GM12874 (cell line): ENCODE measurements around the gene STOX2.

Experiments used
- TF ChIP-seq, protein P1 (sequence below): IDR thresholded peaks from 2 replicates; pipeline ENCODE4 v1.5.1; 2011; ENCODE audit warnings: low read depth, mild to moderate bottlenecking, control low read depth, low read length, moderate library complexity; ENCODE audit not compliant: insufficient read depth

STOX2 gene, protein sequence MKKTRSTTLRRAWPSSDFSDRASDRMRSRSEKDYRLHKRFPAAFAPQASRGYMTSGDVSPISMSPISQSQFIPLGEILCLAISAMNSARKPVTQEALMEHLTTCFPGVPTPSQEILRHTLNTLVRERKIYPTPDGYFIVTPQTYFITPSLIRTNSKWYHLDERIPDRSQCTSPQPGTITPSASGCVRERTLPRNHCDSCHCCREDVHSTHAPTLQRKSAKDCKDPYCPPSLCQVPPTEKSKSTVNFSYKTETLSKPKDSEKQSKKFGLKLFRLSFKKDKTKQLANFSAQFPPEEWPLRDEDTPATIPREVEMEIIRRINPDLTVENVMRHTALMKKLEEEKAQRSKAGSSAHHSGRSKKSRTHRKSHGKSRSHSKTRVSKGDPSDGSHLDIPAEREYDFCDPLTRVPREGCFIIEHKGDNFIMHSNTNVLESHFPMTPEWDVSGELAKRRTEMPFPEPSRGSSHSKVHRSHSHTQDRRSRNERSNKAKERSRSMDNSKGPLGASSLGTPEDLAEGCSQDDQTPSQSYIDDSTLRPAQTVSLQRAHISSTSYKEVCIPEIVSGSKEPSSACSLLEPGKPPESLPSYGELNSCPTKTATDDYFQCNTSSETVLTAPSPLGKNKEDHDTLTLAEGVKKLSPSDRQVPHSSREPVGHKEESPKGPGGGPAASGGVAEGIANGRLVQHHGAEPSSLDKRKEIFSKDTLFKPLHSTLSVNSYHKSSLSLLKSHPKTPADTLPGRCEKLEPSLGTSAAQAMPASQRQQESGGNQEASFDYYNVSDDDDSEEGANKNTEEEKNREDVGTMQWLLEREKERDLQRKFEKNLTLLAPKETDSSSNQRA (N-terminal part only)

DNA sequence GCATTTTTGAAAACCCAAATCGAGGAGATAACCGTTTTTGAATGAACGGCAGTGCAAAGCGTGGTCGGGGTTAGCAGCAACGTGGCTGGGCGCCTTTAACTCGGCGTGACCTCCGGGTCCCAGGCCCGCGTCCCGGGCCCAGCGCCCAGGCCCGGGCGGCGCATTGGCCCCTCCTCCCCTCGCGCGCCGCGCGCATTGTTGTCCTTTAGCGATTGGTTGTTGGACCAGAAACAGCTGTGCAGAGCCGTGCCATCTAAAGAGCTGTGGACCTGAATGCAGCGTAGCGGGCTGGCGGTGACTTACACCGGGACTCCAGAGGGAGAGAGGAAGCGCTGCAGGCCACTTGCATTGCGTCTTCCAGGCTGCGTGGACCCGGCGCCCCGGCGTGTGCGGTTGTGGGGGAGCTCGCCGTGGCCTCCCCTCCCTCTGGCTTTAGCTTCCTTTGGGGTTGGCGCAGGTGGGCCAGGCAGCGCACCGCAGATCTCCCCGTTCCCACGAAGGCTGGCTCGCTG is at the start of gene STOX2:
Gene STOX2, plus strand, starts transcription at position 227 of the 512 bp plus-strand sequence. CDS start 1,484 bp downstream, outside the sequence.
- TF ChIP-seq, protein P1, sequence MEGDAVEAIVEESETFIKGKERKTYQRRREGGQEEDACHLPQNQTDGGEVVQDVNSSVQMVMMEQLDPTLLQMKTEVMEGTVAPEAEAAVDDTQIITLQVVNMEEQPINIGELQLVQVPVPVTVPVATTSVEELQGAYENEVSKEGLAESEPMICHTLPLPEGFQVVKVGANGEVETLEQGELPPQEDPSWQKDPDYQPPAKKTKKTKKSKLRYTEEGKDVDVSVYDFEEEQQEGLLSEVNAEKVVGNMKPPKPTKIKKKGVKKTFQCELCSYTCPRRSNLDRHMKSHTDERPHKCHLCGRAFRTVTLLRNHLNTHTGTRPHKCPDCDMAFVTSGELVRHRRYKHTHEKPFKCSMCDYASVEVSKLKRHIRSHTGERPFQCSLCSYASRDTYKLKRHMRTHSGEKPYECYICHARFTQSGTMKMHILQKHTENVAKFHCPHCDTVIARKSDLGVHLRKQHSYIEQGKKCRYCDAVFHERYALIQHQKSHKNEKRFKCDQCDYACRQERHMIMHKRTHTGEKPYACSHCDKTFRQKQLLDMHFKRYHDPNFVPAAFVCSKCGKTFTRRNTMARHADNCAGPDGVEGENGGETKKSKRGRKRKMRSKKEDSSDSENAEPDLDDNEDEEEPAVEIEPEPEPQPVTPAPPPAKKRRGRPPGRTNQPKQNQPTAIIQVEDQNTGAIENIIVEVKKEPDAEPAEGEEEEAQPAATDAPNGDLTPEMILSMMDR, result no peak

DNA sequence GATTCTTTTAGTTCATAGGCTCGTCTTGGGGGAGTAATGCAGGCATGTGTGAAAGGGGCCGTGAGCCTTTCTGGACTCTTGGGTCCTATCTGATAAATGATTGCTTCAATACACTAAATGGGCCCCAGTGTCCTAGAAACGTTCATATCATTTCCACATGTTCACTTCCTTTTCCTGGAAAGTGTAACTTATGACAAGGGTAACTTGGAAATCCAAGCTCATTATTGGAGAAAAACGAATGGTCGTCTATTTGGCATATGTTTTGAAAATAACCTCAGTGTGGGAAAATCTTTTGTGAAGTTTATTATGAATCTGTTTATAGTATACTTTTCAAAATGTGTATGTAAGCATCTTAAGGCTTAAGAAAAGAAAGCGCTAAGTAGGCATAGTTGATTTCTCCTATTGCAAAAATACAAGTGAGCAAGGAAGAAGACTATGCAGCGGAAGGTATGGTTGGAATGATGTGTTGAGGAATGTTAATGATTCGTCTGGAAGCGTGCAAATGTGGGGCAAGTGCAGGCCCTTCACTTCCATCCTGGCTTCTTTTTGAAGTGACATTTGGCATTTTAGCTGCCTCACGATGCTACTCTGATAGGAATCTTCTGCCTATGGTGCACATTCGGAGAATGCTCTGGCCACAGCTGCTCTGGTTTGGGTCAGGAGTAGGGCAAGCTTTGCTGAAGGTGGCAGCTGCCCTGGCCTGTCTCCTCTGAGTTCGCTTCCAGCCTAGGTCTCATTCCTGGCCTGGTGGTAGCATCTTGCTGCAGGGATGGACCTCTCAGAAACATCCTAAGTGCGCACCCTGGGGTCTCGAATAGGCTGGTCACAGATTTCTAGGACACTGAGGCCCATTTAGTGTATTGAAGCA is 49.5 kb upstream of the STOX2 start:
- TF ChIP-seq, protein P1, result no peak

DNA sequence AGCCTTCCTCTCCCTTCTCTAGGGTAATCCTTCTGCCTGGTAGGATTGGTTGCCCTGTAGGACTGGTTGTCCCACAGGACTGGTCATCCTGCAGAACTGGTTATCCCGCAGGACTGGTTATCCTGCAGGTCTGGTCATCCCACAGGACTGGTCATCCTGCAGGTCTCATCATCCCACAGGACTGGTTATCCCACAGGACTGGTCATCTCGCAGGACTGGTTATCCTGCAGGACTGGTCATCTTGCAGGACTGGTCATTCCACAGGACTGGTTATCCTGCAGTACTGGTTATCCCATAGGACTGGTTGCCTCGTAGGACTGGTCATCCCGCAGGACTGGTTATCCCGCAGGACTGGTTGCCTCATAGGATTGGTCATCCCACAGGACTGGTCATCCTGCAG is 48.1 kb upstream of the STOX2 start:
- TF ChIP-seq, protein P1, result no peak

DNA sequence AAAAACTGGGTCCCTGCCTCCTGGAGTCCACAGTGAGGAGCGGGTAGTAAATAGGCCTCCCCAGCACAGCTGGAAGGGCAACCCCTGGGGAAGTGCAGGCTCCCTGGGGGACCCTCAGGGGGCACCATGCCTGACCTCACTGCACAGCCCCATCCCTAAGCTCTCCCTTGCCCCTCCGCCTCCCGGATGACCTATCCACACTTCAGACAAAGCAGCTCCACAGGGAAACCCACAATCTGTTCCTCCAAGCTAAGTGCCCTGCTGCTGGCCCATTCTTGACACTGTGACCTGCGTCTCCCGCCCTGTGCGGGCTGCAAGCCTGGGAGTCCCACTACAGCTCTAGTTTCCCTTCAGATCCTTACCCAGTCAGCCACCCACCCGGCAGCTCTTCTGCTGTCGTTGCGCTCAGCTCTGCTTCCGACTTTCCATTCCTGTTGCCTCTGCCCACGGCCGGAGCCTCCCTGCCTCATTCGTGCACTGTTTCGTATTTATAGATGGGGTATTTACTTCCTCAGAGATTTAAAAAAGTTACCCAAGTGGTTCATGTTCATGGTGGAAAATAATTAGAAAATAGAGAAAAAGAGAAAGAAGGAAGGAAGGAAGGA is 47.0 kb upstream of the STOX2 start:
- TF ChIP-seq, protein P1, result no peak

DNA sequence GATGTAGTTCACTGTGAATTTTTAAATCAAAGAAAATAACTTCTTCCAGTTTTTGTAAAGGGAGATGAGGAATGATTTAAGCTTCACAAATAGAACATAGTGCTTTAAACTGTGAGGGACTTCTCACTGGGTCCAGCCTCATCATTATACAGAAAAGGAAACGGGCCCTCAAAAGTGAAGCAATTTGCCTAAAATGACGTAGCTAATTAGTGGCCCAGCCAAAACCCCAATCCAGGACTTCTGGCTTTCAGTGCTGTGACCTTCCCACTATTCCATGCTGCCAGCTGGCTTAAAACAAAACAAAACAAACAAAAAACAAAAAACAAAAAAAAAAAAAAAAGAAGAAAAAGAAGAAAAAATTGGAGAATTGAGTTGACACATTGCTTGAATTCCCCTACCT is 45.0 kb upstream of the STOX2 start:
- TF ChIP-seq, protein P1, result no peak

DNA sequence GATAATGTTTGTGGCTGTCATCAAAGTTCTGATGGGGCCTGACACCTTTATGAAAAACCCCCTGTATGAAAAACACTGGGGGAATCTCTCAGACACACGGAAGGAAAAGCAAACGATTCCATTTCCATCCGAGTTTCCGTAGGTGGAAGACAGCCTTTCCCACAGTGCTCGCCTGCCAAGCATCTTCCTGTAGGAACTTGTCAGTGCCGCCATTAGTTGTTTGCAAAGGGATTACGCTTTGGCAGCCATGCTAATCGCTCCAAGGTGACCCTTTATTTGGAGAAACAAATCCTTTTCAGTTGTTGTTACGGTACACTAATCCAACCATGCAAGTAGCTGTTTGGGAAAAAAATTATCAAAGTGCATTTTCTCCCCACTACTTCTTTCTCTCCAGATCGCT is 44.4 kb upstream of the STOX2 start:
- TF ChIP-seq, protein P1, result no peak
